ENCODE measurements around the gene GSN. TPM values are rescaled to one million over a fixed set of nuclear protein-coding genes. Genes with fewer than 3 reads are reported as not detected.

GSN gene
- total RNA-seq, 1 experiment from 2014 or later: 100 TPM

DNA sequence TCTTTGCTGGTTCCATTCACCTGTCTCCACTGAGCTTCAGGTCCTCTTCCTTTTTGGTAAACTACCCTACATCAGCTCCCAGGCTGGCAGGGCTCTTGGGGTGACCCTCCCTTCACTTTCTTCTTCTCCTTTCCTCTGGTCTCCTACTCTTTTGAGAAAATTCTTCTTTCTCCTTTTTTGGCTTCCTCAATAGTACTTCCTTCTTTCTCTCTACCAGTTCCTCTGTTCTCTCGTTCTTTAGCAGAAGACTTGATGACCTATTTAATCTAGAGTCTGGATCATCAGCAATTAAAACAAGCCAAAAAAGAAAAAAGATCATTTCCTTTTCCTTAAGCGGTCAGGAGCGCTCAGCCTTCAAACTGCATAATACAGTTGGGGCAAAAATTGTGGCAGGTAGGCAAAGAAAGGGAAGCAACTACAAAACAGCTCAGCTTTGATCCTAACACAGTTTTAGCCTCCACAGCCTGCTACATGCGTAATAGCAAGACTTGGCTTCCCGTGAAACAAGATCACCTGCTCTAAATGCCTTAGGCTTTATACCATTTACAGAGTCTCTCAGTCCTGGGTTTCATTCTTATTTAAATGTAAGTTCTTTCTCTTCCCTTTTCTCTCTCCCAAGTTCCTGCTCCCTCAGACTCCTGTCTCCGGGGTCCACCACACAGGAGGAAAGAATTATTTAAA is 14.0 kb upstream of the GSN start:
- intact Hi-C loops (cut with micrococcal nuclease; ENCODE audit: unreplicated experiment): no loop called here
- TF ChIP-seq, protein P1, sequence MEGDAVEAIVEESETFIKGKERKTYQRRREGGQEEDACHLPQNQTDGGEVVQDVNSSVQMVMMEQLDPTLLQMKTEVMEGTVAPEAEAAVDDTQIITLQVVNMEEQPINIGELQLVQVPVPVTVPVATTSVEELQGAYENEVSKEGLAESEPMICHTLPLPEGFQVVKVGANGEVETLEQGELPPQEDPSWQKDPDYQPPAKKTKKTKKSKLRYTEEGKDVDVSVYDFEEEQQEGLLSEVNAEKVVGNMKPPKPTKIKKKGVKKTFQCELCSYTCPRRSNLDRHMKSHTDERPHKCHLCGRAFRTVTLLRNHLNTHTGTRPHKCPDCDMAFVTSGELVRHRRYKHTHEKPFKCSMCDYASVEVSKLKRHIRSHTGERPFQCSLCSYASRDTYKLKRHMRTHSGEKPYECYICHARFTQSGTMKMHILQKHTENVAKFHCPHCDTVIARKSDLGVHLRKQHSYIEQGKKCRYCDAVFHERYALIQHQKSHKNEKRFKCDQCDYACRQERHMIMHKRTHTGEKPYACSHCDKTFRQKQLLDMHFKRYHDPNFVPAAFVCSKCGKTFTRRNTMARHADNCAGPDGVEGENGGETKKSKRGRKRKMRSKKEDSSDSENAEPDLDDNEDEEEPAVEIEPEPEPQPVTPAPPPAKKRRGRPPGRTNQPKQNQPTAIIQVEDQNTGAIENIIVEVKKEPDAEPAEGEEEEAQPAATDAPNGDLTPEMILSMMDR (IDR thresholded peaks at IDR 0.05; ENCODE audit: insufficient read depth in 1 of 2, low read depth in 1 of 2, low read length in 1 of 2, severe bottlenecking in 1 of 2, unreplicated experiment in 1 of 2): no peak
- no peak overlapping the region for H3K27ac Mint-ChIP-seq (ENCODE audit: unreplicated experiment)

DNA sequence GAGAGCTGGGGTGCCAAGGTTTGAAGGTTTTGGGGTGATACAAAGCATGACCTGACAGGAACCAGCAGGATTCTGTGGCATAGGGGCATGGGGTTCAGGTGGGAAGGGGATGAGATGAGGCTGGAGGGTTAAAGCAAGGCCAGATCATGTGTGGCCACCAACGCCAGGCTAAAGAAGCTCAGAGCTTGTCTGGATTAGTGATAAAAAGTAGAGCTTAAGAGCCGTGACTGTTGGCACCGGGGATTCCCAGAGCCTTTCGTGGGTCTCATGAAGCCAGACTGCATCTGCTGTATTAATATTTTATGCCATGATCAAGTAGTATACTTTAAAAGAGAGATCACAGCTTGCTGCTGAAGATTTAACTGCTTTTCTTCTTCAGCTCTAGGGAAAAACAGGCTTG is 8.5 kb upstream of the GSN start:
- POLR2A ChIA-PET: no interaction called here
- CTCF ChIA-PET: no interaction called here
- peaks cover 7% of the 10 kb centered on the region for H3K4me1 Mint-ChIP-seq (ENCODE audit: low read depth, unreplicated experiment)

More for the DNA sequence above, 14.0 kb upstream of the GSN start:
- no peaks in the 10 kb centered on the region for H3K4me1 ChIP-seq
- no peak overlapping the region for H3K4me3 ChIP-seq (ENCODE audit: low read depth, low read length)
- no peaks in the 10 kb centered on the region for H3K36me3 ChIP-seq (ENCODE audit: control insufficient read depth, insufficient read depth, low read length)
- no peaks in the 10 kb centered on the region for H3K9me3 Mint-ChIP-seq (ENCODE audit: unreplicated experiment)
- no peak for DNase-seq
- no peaks in the 10 kb centered on the region for H3K27me3 ChIP-seq (replicated peaks; ENCODE audit: control insufficient read depth, insufficient read depth, low read length)
- ChIA-PET CTCF (no interaction called here), POLR2A (no interaction called here)
- no peaks in the 10 kb centered on the region for H3K4me1 Mint-ChIP-seq (ENCODE audit: low read depth, unreplicated experiment)
- BruUV-seq (replicated peaks): no TSS peak
- peaks cover 6% of the 10 kb centered on the region for H3K27me3 Mint-ChIP-seq (ENCODE audit: insufficient read depth, unreplicated experiment)
- H3K4me3 Mint-ChIP-seq (ENCODE audit: unreplicated experiment): no peak overlapping the region
- H3K9me3 ChIP-seq: no peaks in the 10 kb centered on the region
- no peaks in the 10 kb centered on the region for H3K36me3 Mint-ChIP-seq (ENCODE audit: insufficient read depth, unreplicated experiment)

DNA sequence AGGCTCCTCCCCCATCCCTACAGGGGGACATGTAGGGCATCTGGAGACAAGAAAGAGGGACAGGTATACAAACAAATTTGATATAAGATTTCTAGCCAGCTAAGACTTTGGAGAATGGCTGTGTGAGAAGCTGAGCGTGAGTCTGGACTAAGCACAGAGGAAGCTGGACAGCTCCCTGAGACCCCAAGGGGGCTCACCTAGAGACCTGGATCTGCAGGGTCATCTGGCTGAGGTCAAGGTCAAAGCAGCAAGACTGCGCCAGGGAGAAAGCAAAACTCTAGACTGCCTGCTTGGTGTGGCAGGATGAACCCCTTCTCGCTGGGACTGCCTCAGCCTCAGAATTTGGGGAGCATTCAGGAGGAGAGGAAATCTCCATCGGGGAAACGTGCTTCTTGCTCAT is 8.0 kb upstream of the GSN start:
- peaks cover 7% of the 10 kb centered on the region for H3K4me1 Mint-ChIP-seq (ENCODE audit: low read depth, unreplicated experiment)
- Histone ChIP-seq H3K36me3 (ENCODE audit: control insufficient read depth, insufficient read depth, low read length) (no peaks in the 10 kb centered on the region), H3K4me1 (no peaks in the 10 kb centered on the region), H3K27me3 (replicated peaks; ENCODE audit: control insufficient read depth, insufficient read depth, low read length) (no peaks in the 10 kb centered on the region), H3K9me3 (no peaks in the 10 kb centered on the region), H3K4me3 (ENCODE audit: low read depth, low read length) (no peak overlapping the region)
- no TSS peak for BruUV-seq (replicated peaks)
- DNase-seq: no peak
- H3K9me3 Mint-ChIP-seq (ENCODE audit: unreplicated experiment): no peaks in the 10 kb centered on the region
- intact Hi-C loops (cut with micrococcal nuclease; ENCODE audit: unreplicated experiment): no loop called here
- CTCF ChIA-PET: no interaction called here
- TF ChIP-seq, protein P1 (IDR thresholded peaks at IDR 0.05; ENCODE audit: insufficient read depth in 1 of 2, low read depth in 1 of 2, low read length in 1 of 2, severe bottlenecking in 1 of 2, unreplicated experiment in 1 of 2): no peak
- H3K27ac Mint-ChIP-seq (ENCODE audit: unreplicated experiment): no peak overlapping the region
- POLR2A ChIA-PET: no interaction called here
- H3K36me3 Mint-ChIP-seq (ENCODE audit: insufficient read depth, unreplicated experiment): no peaks in the 10 kb centered on the region
- peaks cover 8% of the 10 kb centered on the region for H3K27me3 Mint-ChIP-seq (ENCODE audit: insufficient read depth, unreplicated experiment)
- no peak overlapping the region for H3K4me3 Mint-ChIP-seq (ENCODE audit: unreplicated experiment)

More for the DNA sequence above, 8.5 kb upstream of the GSN start:
- Histone ChIP-seq H3K4me3 (ENCODE audit: low read depth, low read length) (no peak overlapping the region), H3K36me3 (ENCODE audit: control insufficient read depth, insufficient read depth, low read length) (no peaks in the 10 kb centered on the region), H3K4me1 (no peaks in the 10 kb centered on the region), H3K27me3 (replicated peaks; ENCODE audit: control insufficient read depth, insufficient read depth, low read length) (no peaks in the 10 kb centered on the region), H3K9me3 (no peaks in the 10 kb centered on the region)
- intact Hi-C loops (cut with micrococcal nuclease; ENCODE audit: unreplicated experiment): no loop called here
- Mint-ChIP-seq H3K9me3 (ENCODE audit: unreplicated experiment) (no peaks in the 10 kb centered on the region), H3K36me3 (ENCODE audit: insufficient read depth, unreplicated experiment) (no peaks in the 10 kb centered on the region), H3K4me3 (ENCODE audit: unreplicated experiment) (no peak overlapping the region), H3K27me3 (ENCODE audit: insufficient read depth, unreplicated experiment) (peaks cover 8% of the 10 kb centered on the region), H3K27ac (ENCODE audit: unreplicated experiment) (no peak overlapping the region)
- BruUV-seq (replicated peaks): no TSS peak
- TF ChIP-seq, protein P1 (IDR thresholded peaks at IDR 0.05; ENCODE audit: insufficient read depth in 1 of 2, low read depth in 1 of 2, low read length in 1 of 2, severe bottlenecking in 1 of 2, unreplicated experiment in 1 of 2): no peak
- DNase-seq: no peak
